NCI-H345 treated with DMSO at 0.1 percent for 48 hours (cell line): Measurements from ENCODE around the gene ZNF480.
A peak's percentile ranks its signal among the peaks of the same experiment; 100 is the strongest.
"Not testable (repeated sequence)": the region's sequence is repeated elsewhere in the genome, so short reads cannot be mapped to it uniquely, and the experiment has no call there.

Experiments
- DNase-seq: peaks from one replicate; lab custom pipeline; 2025; ENCODE audit not compliant: unreplicated experiment; lab: John Stamatoyannopoulos, UW

Gene ZNF480

GRCh38 chr19:52336791-52337381 is 39.9 kb downstream of the ZNF480 start:
- DNase-seq, result no peak

- not testable (repeated sequence) for DNase-seq
These were observed 42.1 kb downstream of the ZNF480 start for GRCh38 chr19:52339022-52339421.

DNA sequence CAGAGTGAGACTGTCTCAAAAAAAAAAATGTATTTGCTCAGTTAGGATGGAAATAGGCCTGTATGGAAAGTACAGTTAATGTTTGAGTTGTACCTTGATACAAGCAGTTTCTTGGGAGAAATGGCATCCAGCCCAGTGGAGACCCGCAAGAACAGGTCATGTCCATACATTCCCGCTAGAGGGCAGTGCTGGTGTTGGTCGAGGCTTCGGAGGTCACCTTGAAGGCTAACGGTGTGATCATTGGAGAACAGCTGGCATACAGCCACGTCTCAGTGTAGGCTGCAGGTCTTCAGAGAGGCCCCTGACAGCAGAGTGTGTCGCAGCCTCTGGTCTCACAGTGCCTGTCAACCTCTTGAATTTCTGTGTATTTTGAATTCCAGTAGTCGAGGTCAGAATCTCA is 46.6 kb downstream of the ZNF480 start:
- no peak for DNase-seq

DNA sequence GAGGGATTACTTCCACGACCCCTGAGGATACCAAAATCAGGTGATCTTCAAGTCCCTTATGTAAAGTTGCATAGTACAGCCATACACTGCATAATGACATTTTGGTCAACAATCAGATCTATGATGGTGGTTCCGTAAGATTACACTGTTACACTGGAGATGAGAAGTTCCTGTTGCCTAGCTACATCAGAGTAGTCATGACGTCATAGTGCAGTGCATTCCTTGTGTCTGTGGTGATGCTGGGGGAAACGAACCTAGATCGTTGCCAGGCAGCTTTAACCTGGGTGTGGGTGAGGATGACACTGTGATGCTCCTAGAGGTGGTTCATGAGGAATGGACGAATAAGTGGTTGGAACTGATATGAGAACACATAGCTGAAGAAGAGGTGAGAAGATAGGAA is 48.2 kb downstream of the ZNF480 start:
- DNase-seq, result no peak

DNA sequence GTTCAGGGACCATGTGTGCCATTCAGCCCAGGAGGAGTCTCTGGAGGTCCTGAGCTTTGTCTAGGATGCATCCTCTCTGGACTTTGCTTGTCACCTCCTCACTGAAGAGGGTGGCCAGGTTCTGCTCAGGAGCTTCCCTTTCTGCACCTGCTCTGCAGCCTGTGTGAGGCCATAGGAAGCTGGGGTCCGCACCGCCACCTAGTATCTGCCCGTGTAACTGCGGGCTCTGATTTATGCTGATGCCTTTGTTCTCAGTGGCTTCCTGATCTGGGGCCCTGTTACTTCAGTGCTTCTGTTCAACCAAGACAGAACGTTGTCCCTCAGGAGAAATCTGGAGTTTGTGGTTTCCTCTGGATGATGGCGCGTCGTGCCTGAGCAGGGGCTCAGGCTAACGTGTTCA is 54.5 kb downstream of the ZNF480 start:
- DNase-seq, result no peak

DNA sequence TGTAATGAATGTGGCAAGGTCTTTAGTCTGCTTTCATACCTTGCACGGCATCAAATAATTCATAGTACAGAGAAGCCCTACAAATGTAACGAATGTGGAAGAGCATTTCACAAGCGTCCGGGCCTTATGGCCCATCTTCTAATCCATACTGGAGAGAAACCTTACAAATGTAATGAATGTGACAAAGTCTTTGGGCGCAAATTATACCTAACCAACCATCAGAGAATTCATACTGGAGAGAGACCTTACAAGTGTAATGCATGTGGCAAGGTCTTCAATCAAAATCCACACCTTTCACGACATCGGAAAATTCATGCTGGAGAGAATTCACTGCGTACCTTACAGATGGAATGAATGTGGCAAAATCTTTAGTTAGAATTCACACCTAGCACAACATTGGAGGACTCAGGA is 69.5 kb downstream of the ZNF480 start:
- DNase-seq, result no peak

GRCh38 chr19:52369559-52370340 is 72.8 kb downstream of the ZNF480 start, which contains the start of gene ZNF880:
TSS of gene ZNF880 (plus strand) at chr19:52369923. CDS start at chr19:52369966, 43 bp downstream.
- peak; percentile 66 for DNase-seq

DNA sequence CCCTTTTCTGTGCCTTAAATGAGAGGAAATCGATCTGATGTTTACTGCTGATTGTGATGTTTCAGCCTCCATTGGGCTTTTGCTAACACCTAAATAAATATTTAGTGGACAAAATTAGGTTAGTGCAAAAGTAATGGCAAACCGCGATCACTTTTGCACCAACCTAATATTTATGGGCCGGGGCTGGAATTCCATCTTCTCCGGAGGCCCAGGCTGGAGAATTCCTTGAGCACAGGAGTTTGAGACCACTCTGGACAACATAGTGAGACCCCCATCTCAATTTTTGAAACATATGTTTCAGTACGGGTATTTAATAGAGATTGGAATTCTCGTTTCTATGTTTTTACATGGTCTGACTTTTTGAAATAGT is 73.4 kb downstream of the ZNF480 start:
- DNase-seq, result no peak
